Activated CD8-positive, alpha-beta memory T cell treated with anti-CD3 and anti-CD28 coated beads for 36 hours (primary cell): ENCODE data around the gene ZACN. TPM values are rescaled to one million over a fixed set of nuclear protein-coding genes. Genes with fewer than 3 reads are reported as not detected.
"Not testable (repeated sequence)": the region's sequence is repeated elsewhere in the genome, so short reads cannot be mapped to it uniquely, and the experiment has no call there.

Source experiments
- CTCF ChIA-PET: fragments of 350-600 bp; sonication (Branson Sonifier 250); formaldehyde crosslinking; loops from one replicate; lab custom pipeline; 2021; ENCODE audit warnings: antibody characterized with exemption; lab: Charles Lee
- POLR2A ChIA-PET: fragments of 350-600 bp; sonication (Branson Sonifier 250); formaldehyde crosslinking; loops from one replicate; lab custom pipeline; 2021; ENCODE audit warnings: antibody characterized with exemption; lab: Charles Lee
- total RNA-seq, 2 experiments: library from RNA; stranded (reverse); gene quantifications; one replicate each; pipeline ENCODE4 v1.2.3, GENCODE V29; 2021

ZACN gene
- total RNA-seq, 2 experiments from 2014 or later: 2.6 to 3.0 TPM

GRCh38 chr17:76076765-76077583, 2.0 kb upstream of the ZACN start:
- ChIA-PET POLR2A (no interaction called here), CTCF (no interaction called here)

- CTCF ChIA-PET: interaction anchor here (0.7 kb wide), 1 partner anchor 23 kb away, joined by 4 read pairs; no protein-coding TSS in a partner anchor
- POLR2A ChIA-PET: no interaction called here
Measured at GRCh38 chr17:76077584-76078110, 1.3 kb upstream of the ZACN start.

- POLR2A ChIA-PET: not testable (repeated sequence)
- CTCF ChIA-PET: interaction anchor here (0.7 kb wide), 1 partner anchor 24 kb away, joined by 4 read pairs; no protein-coding TSS in a partner anchor
Measured at GRCh38 chr17:76078370-76078769, 612 bp upstream of the ZACN start.

GRCh38 chr17:76079535-76079955, 563 bp downstream of the ZACN start:
- POLR2A ChIA-PET: interaction anchor here (0.6 kb wide), 1 partner anchor 195 kb away, joined by 3 read pairs; no protein-coding TSS in a partner anchor
- CTCF ChIA-PET: interaction anchor here (1.0 to 1.5 kb wide), 3 partner anchors 42 to 200 kb away, joined by 3 to 7 read pairs (median 5); no protein-coding TSS in a partner anchor

- CTCF ChIA-PET: interaction anchor here (0.6 to 1.5 kb wide), 5 partner anchors 41 to 444 kb away, joined by 3 to 7 read pairs (median 3); no protein-coding TSS in a partner anchor
- POLR2A ChIA-PET: interaction anchor here (0.6 kb wide), 1 partner anchor 195 kb away, joined by 3 read pairs; no protein-coding TSS in a partner anchor
Measured at GRCh38 chr17:76079956-76080767, 1.2 kb downstream of the ZACN start.

GRCh38 chr17:76080768-76081287, 1.8 kb downstream of the ZACN start:
- ChIA-PET POLR2A (interaction anchor here (0.5 to 1.0 kb wide), 2 partner anchors 302 to 327 kb away, joined by 3 to 4 read pairs; no protein-coding TSS in a partner anchor), CTCF (interaction anchor here (0.5 to 1.1 kb wide), 3 partner anchors 67 to 443 kb away, joined by 3 read pairs; no protein-coding TSS in a partner anchor)

- ChIA-PET CTCF (interaction anchor here (0.5 to 1.1 kb wide), 3 partner anchors 67 to 68 kb away, joined by 3 read pairs; no protein-coding TSS in a partner anchor), POLR2A (interaction anchor here (0.5 to 1.0 kb wide), 2 partner anchors 302 to 328 kb away, joined by 3 to 4 read pairs; no protein-coding TSS in a partner anchor)
Measured at GRCh38 chr17:76081295-76082210, 2.6 kb downstream of the ZACN start.

- POLR2A ChIA-PET: no interaction called here
- CTCF ChIA-PET: interaction anchor here (0.9 to 1.3 kb wide), 2 partner anchors 68 to 134 kb away, joined by 3 read pairs; no protein-coding TSS in a partner anchor
Measured at GRCh38 chr17:76082326-76083251, 3.6 kb downstream of the ZACN start.

GRCh38 chr17:76083536-76084182, 4.7 kb downstream of the ZACN start:
- CTCF ChIA-PET: interaction anchor here (1.3 kb wide), 1 partner anchor 133 kb away, joined by 3 read pairs; no protein-coding TSS in a partner anchor
- POLR2A ChIA-PET: no interaction called here

- POLR2A ChIA-PET: no interaction called here
- CTCF ChIA-PET: interaction anchor here (1.3 kb wide), 1 partner anchor 71 kb away, joined by 3 read pairs; no protein-coding TSS in a partner anchor
Measured at GRCh38 chr17:76085066-76085730, 6.2 kb downstream of the ZACN start.

- ChIA-PET CTCF (interaction anchor here (0.6 to 1.3 kb wide), 2 partner anchors 72 to 373 kb away, joined by 3 to 4 read pairs; no protein-coding TSS in a partner anchor), POLR2A (no interaction called here)
Measured at GRCh38 chr17:76085731-76086366, 6.9 kb downstream of the ZACN start.

GRCh38 chr17:76086384-76086783, 7.4 kb downstream of the ZACN start:
- CTCF ChIA-PET: interaction anchor here (0.6 kb wide), 1 partner anchor 373 kb away, joined by 4 read pairs; no protein-coding TSS in a partner anchor
- POLR2A ChIA-PET: no interaction called here

- ChIA-PET CTCF (no interaction called here), POLR2A (no interaction called here)
Measured at GRCh38 chr17:76087531-76087930, 8.5 kb downstream of the ZACN start.

GRCh38 chr17:76088041-76088867, 9.3 kb downstream of the ZACN start:
- POLR2A ChIA-PET: no interaction called here

More at GRCh38 chr17:76088041-76088867, 9.3 kb downstream of the ZACN start:
- CTCF ChIA-PET: interaction anchor here (1.3 kb wide), 1 partner anchor 191 kb away, joined by 3 read pairs; no protein-coding TSS in a partner anchor
